Measurements from ENCODE around the gene ZHX3.
"Not testable (repeated sequence)": the region's sequence is repeated elsewhere in the genome, so short reads cannot be mapped to it uniquely, and the experiment has no call there.

The ZHX3 gene

GRCh38 chr20:41331731-41332130, 14.2 kb upstream of the ZHX3 start:
- DNase-seq: no peak

DNA sequence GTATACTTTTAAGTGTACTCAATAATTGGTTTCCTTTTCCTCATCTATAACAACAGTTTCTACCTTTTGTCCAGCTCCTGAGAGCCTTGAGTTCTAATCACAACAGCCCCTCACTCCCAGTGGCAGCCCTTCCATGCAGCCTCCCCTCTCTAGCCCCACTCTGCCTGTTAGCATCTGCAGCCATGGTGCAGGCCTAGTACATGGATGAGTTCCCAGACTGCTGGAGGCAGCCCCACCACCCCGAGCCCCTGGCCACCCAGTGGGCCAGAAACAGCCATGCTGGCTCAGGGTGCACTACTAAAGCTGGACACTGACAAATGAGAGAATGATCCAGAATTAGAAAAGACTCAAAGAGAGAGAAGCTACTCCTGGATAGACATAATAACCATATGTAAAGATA, 13.4 kb upstream of the ZHX3 start:
- DNase-seq: no peak

- DNase-seq: no peak
These were observed 12.8 kb upstream of the ZHX3 start for GRCh38 chr20:41330343-41330720.

GRCh38 chr20:41329435-41330342, 12.2 kb upstream of the ZHX3 start:
- DNase-seq: no peak

DNA sequence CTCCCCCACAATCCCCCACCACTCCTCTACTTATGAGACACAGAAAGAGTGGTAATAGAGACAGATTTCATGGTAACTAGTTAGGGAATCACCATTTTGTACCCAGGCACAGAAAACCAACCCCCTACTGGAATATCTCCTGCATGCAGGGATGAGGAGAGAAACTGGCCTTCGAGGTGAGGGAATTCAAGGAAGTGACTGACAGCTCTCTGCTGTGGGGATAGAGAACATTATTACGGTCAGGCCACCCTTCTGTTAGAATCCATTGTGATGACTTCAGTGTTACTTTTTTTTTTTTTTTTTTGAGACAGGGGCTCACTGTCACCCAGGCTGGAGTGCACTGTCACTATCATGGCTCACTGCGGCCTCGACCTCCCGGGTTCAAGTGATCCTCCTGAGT, 9.6 kb upstream of the ZHX3 start:
- no peak for DNase-seq

- DNase-seq: no peak
These were observed 3.4 kb upstream of the ZHX3 start for GRCh38 chr20:41320976-41321375.

- no peak for DNase-seq
These were observed 2.9 kb upstream of the ZHX3 start for GRCh38 chr20:41320441-41320840.

GRCh38 chr20:41318271-41318649, 729 bp upstream of the ZHX3 start:
- DNase-seq: no peak

GRCh38 chr20:41316602-41317545, 657 bp downstream of the ZHX3 start:
- DNase-seq: peak; percentile 55 to 61

DNA sequence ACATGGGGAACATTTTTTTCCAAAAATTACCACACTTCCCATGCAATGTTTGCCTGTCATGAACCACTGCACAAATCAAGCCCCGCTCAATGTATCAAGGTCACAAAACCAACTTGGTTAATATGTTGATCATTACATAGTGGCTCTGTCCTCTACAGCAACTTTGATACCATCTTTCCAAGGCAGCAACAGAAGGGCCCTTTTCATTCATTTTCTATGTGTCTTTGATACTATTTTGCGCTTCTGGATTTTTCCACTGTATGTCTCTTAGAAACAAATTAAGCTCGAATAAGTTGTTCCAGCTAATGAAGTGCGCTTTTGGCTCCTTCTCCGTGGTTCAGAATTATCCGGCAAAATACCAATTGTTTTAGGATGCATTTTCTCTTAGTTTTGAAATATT, 1.5 kb downstream of the ZHX3 start:
- DNase-seq: no peak

- DNase-seq: no peak
These were observed 3.1 kb downstream of the ZHX3 start for GRCh38 chr20:41314386-41314785.

GRCh38 chr20:41312009-41312408, 5.5 kb downstream of the ZHX3 start:
- DNase-seq: not testable (repeated sequence)

DNA sequence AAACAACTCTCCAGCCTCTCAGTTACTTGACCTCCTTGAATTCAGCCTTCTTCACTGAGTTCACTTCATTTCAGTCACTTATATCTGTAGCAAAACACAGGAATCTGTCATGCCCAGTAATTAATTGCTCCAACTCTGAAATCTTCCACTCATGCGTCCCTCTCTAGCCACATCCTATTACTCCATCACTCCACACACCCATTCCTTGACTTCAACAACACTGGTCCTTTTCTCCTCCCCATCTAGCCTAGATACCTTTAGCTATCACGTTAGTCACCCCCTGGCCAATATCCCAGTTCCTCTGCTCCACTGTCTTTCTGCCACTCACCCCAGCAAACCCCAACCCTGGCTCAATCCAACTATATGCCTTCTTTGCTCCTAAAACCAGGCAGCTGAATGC, 7.7 kb downstream of the ZHX3 start:
- no peak for DNase-seq

- no peak for DNase-seq
These were observed 8.7 kb downstream of the ZHX3 start for GRCh38 chr20:41308726-41309413.

- no peak for DNase-seq
These were observed 9.2 kb downstream of the ZHX3 start for GRCh38 chr20:41308290-41308711.

GRCh38 chr20:41307021-41307420, 10.5 kb downstream of the ZHX3 start:
- DNase-seq: no peak

DNA sequence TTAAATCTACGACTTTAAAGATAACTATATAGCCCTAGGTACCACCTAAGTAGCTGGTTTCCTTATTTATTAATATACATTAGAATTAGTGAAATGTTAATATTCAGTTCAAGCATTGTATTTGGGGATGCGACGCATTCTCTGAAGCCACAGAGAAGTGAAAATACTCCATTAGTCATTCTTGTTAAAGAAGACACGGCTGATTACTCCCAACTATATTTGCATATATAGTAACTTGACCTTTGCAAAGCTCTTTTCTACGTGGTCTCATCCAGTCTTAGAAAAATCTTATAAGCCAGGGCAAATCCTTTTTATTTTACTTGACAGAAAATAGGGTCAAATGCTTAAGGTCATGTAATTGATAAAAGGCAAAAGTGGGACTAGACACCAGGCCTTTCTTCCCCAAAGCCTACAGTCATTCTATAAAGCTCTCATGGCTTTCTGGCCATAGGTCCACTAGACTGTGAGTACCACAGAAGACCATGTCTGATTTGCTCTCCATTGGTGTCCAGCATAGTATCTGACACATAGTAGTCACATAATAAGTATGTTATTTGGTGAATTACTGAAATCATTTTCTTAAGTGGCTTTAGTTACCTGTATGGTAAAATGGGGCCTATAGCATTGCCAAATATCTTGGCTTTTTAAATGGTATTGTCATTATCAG, 11.3 kb downstream of the ZHX3 start:
- no peak for DNase-seq

DNA sequence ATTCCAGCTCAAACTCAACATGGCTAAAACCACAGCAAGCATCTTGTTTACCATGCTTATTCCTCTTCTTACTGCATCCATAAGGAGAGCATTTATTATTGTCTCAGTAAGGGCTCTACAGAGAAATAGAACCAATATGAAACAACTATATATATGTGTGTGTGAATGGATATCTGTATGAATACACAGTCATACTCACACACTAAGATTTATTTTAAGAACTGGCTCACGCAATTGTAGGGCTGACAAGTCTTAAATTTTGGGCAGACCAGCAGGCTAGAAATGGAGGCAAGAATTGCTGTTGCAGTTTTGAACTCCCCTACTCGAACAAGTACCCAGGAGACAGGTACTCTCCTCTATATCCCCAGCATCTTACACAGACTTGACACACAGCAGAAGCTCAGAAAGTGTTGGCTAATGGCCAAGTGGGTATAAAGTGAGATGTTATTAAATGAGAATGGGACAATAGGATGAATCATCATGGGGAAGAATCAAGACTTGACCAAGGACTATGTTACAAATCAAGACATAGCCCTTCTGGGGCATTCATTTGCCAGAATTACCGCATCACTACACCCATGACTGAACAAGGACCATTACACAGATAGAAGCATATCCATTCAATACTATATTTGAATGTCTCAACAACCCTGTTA, 13.0 kb downstream of the ZHX3 start:
- no peak for DNase-seq

DNA sequence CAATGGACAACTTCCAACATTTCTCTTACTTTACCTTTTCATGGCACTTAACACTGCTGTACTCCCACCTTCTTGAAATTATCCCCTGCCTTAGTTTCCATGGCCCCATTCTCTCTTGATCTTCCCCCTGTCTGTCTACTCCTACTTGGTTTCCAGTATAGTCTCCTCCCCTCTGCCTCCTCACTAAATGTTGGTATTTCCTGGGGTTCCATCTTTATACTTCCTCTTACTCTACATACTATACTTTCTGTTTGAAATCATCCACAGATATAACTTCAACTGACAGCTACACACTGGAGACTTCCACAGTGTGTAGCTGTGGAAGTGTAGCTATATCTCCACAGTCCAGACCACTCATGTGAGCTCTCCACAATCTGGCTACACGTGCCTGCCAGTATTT, 13.5 kb downstream of the ZHX3 start:
- no peak for DNase-seq

DNA sequence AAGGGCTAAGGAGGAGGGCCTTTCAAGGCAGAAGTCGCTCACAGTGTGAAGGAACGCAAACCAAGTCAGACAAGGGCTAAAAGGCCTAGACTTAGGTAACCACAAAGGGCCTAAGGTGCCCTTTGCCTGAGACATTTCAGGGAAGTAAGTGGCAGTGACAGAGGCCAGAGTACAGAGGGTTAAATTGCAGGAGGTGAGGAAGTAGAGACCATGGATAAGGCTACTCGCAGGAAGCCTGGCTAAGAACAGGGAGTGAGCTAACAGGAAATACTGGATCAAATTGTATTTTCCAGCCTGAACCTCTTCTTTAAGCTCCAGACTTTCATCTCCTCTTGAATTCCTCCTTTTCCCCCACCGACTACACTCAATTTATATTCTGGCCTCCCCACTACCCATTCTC, 16.6 kb downstream of the ZHX3 start:
- DNase-seq: no peak

DNA sequence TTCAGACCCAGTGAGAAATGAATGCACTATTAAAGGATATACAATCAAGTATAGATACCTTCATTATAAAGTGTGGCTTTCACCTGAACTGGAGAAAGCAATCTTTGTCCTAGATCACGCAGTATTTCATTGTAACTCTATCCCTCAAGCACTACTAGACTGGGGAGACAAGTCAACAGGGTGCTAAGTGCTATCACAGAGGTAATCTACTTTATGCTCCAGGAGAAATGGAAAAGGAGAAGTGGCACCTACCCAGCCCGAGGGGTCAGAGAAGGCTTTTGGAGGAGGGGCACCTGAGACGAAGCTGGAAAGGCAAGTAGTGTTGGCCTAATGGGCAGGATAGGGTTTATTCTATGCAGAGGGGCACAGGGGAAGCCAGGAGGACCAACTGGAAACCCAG, 17.1 kb downstream of the ZHX3 start:
- no peak for DNase-seq

DNA sequence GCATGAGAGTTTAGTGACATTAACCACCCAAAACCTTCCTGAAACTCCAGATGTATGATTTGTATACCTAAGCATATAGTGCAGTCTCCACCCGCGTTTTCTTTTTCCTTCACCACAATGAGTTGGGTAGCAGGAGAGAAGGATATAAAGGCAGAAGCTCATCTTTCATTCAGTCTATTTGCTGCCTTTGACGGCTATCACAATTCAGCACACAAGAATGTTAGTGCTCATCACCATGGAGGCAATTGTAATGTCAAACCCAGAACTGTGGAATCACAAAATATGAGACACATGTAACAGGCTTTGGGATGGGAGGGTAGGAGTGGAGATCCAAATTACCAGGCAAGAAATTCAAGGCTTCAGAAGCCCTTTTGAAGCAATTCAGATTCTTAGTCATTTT, 17.6 kb downstream of the ZHX3 start:
- no peak for DNase-seq

Data from NCI-H2081 (cell line).